ENCODE measurements around the gene CA9. TPM values are rescaled to one million over a fixed set of nuclear protein-coding genes. Genes with fewer than 3 reads are reported as not detected.

CA9 gene
- total RNA-seq, 1 experiment from 2014 or later, result 26.8 TPM

GRCh38 chr9:35675204-35675603 is 1.5 kb downstream of the CA9 start:
- Histone ChIP-seq H3K79me2 (ENCODE audit: low read length) (no peaks in the 10 kb centered on the region), H3K9me3 (ENCODE audit: low read length) (no peaks in the 10 kb centered on the region), H3K4me2 (ENCODE audit: low read depth, low read length, poor library complexity, severe bottlenecking) (no peak overlapping the region), H3K27me3 (ENCODE audit: low read length) (no peaks in the 10 kb centered on the region), H3K27ac (ENCODE audit: low read length) (no peak overlapping the region), H4K20me1 (ENCODE audit: insufficient read depth, low read depth, low read length) (no peaks in the 10 kb centered on the region), H2AFZ (ENCODE audit: low read length) (no peak overlapping the region), H3K4me1 (ENCODE audit: low read length) (peaks cover 16% of the 10 kb centered on the region), H3K9ac (ENCODE audit: low read length) (peak overlapping the region; percentile 37; the same call in 1 of the 2 replicates), H3K4me3 (ENCODE audit: low read length) (no peak overlapping the region; the same call in 1 of the 2 replicates), H3K9me2 (replicated peaks; ENCODE audit: insufficient read depth, low read length) (no peaks in the 10 kb centered on the region), H3K36me3 (ENCODE audit: insufficient read depth, low read length) (no peaks in the 10 kb centered on the region)
- no peak for DNase-seq

DNA sequence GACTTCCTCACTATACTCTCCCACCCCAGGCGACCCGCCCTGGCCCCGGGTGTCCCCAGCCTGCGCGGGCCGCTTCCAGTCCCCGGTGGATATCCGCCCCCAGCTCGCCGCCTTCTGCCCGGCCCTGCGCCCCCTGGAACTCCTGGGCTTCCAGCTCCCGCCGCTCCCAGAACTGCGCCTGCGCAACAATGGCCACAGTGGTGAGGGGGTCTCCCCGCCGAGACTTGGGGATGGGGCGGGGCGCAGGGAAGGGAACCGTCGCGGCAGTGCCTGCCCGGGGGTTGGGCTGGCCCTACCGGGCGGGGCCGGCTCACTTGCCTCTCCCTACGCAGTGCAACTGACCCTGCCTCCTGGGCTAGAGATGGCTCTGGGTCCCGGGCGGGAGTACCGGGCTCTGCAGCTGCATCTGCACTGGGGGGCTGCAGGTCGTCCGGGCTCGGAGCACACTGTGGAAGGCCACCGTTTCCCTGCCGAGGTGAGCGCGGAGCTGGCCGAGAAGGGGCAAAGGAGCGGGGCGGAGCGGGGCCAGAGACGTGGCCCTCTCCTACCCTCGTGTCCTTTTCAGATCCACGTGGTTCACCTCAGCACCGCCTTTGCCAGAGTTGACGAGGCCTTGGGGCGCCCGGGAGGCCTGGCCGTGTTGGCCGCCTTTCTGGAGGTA is 2.1 kb downstream of the CA9 start:
- Histone ChIP-seq H4K20me1 (ENCODE audit: insufficient read depth, low read depth, low read length) (no peaks in the 10 kb centered on the region), H3K9me2 (replicated peaks; ENCODE audit: insufficient read depth, low read length) (no peaks in the 10 kb centered on the region), H3K9ac (ENCODE audit: low read length) (no peak overlapping the region), H3K27ac (ENCODE audit: low read length) (no peak overlapping the region), H2AFZ (ENCODE audit: low read length) (no peak overlapping the region), H3K4me2 (ENCODE audit: low read depth, low read length, poor library complexity, severe bottlenecking) (no peak overlapping the region), H3K36me3 (ENCODE audit: insufficient read depth, low read length) (no peaks in the 10 kb centered on the region), H3K9me3 (ENCODE audit: low read length) (no peaks in the 10 kb centered on the region), H3K79me2 (ENCODE audit: low read length) (no peaks in the 10 kb centered on the region), H3K4me3 (ENCODE audit: low read length) (no peak overlapping the region), H3K4me1 (ENCODE audit: low read length) (peaks cover 22% of the 10 kb centered on the region), H3K27me3 (ENCODE audit: low read length) (no peaks in the 10 kb centered on the region)
- DNase-seq, result no peak

- DNase-seq, result no peak
- Histone ChIP-seq H3K4me3 (ENCODE audit: low read length) (no peak overlapping the region), H3K79me2 (ENCODE audit: low read length) (no peaks in the 10 kb centered on the region), H2AFZ (ENCODE audit: low read length) (no peak overlapping the region), H3K4me2 (ENCODE audit: low read depth, low read length, poor library complexity, severe bottlenecking) (no peak overlapping the region), H3K9ac (ENCODE audit: low read length) (no peak overlapping the region), H3K4me1 (ENCODE audit: low read length) (peaks cover 14% of the 10 kb centered on the region), H3K36me3 (ENCODE audit: insufficient read depth, low read length) (no peaks in the 10 kb centered on the region), H3K9me2 (replicated peaks; ENCODE audit: insufficient read depth, low read length) (no peaks in the 10 kb centered on the region), H3K9me3 (ENCODE audit: low read length) (no peaks in the 10 kb centered on the region), H3K27me3 (ENCODE audit: low read length) (no peaks in the 10 kb centered on the region), H4K20me1 (ENCODE audit: insufficient read depth, low read depth, low read length) (no peaks in the 10 kb centered on the region), H3K27ac (ENCODE audit: low read length) (no peak overlapping the region)
Observed at GRCh38 chr9:35679091-35679490, 5.4 kb downstream of the CA9 start.

DNA sequence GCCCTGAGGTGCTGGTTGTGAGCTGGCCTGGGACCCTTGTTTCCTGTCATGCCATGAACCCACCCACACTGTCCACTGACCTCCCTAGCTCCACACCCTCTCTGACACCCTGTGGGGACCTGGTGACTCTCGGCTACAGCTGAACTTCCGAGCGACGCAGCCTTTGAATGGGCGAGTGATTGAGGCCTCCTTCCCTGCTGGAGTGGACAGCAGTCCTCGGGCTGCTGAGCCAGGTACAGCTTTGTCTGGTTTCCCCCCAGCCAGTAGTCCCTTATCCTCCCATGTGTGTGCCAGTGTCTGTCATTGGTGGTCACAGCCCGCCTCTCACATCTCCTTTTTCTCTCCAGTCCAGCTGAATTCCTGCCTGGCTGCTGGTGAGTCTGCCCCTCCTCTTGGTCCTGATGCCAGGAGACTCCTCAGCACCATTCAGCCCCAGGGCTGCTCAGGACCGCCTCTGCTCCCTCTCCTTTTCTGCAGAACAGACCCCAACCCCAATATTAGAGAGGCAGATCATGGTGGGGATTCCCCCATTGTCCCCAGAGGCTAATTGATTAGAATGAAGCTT is 6.1 kb downstream of the CA9 start:
- Histone ChIP-seq H4K20me1 (ENCODE audit: insufficient read depth, low read depth, low read length) (no peaks in the 10 kb centered on the region), H3K9me2 (replicated peaks; ENCODE audit: insufficient read depth, low read length) (no peaks in the 10 kb centered on the region), H3K27me3 (ENCODE audit: low read length) (no peaks in the 10 kb centered on the region), H3K79me2 (ENCODE audit: low read length) (no peaks in the 10 kb centered on the region), H2AFZ (ENCODE audit: low read length) (no peak overlapping the region), H3K9ac (ENCODE audit: low read length) (no peak overlapping the region), H3K27ac (ENCODE audit: low read length) (no peak overlapping the region), H3K36me3 (ENCODE audit: insufficient read depth, low read length) (no peaks in the 10 kb centered on the region), H3K4me2 (ENCODE audit: low read depth, low read length, poor library complexity, severe bottlenecking) (no peak overlapping the region), H3K4me1 (ENCODE audit: low read length) (peaks cover 11% of the 10 kb centered on the region), H3K4me3 (ENCODE audit: low read length) (no peak overlapping the region), H3K9me3 (ENCODE audit: low read length) (no peaks in the 10 kb centered on the region)
- DNase-seq, result no peak

GRCh38 chr9:35680331-35681105 is 6.8 kb downstream of the CA9 start:
- Histone ChIP-seq H3K4me3 (ENCODE audit: low read length) (no peak overlapping the region), H3K9ac (ENCODE audit: low read length) (no peak overlapping the region), H3K9me2 (replicated peaks; ENCODE audit: insufficient read depth, low read length) (no peaks in the 10 kb centered on the region), H3K36me3 (ENCODE audit: insufficient read depth, low read length) (no peaks in the 10 kb centered on the region), H3K27me3 (ENCODE audit: low read length) (no peaks in the 10 kb centered on the region), H3K79me2 (ENCODE audit: low read length) (no peaks in the 10 kb centered on the region), H4K20me1 (ENCODE audit: insufficient read depth, low read depth, low read length) (no peaks in the 10 kb centered on the region), H2AFZ (ENCODE audit: low read length) (no peak overlapping the region), H3K4me2 (ENCODE audit: low read depth, low read length, poor library complexity, severe bottlenecking) (peak overlapping the region; percentile 22), H3K9me3 (ENCODE audit: low read length) (no peaks in the 10 kb centered on the region), H3K27ac (ENCODE audit: low read length) (no peak overlapping the region), H3K4me1 (ENCODE audit: low read length) (peaks cover 11% of the 10 kb centered on the region)
- DNase-seq, result peak; percentile 69

- Histone ChIP-seq H3K27ac (ENCODE audit: low read length) (no peak overlapping the region), H3K27me3 (ENCODE audit: low read length) (no peaks in the 10 kb centered on the region), H3K4me2 (ENCODE audit: low read depth, low read length, poor library complexity, severe bottlenecking) (no peak overlapping the region), H3K4me1 (ENCODE audit: low read length) (peaks cover 11% of the 10 kb centered on the region), H3K9me2 (replicated peaks; ENCODE audit: insufficient read depth, low read length) (no peaks in the 10 kb centered on the region), H4K20me1 (ENCODE audit: insufficient read depth, low read depth, low read length) (no peaks in the 10 kb centered on the region), H3K9ac (ENCODE audit: low read length) (no peak overlapping the region), H3K9me3 (ENCODE audit: low read length) (no peaks in the 10 kb centered on the region), H3K4me3 (ENCODE audit: low read length) (no peak overlapping the region), H3K36me3 (ENCODE audit: insufficient read depth, low read length) (no peaks in the 10 kb centered on the region), H3K79me2 (ENCODE audit: low read length) (no peaks in the 10 kb centered on the region), H2AFZ (ENCODE audit: low read length) (no peak overlapping the region)
- DNase-seq, result no peak
Observed at GRCh38 chr9:35681341-35682002, 7.7 kb downstream of the CA9 start.

GRCh38 chr9:35682051-35682450 is 8.3 kb downstream of the CA9 start:
- no peak overlapping the region for H3K9ac ChIP-seq (ENCODE audit: low read length)
- peaks cover 15% of the 10 kb centered on the region for H3K4me1 ChIP-seq (ENCODE audit: low read length)
- no peak for DNase-seq
- H2AFZ ChIP-seq (ENCODE audit: low read length), result no peak overlapping the region
- H4K20me1 ChIP-seq (ENCODE audit: insufficient read depth, low read depth, low read length), result no peaks in the 10 kb centered on the region
- no peak overlapping the region for H3K4me3 ChIP-seq (ENCODE audit: low read length)
- no peaks in the 10 kb centered on the region for H3K9me3 ChIP-seq (ENCODE audit: low read length)
- H3K4me2 ChIP-seq (ENCODE audit: low read depth, low read length, poor library complexity, severe bottlenecking), result no peak overlapping the region
- H3K27me3 ChIP-seq (ENCODE audit: low read length), result no peaks in the 10 kb centered on the region
- H3K27ac ChIP-seq (ENCODE audit: low read length), result no peak overlapping the region
- H3K79me2 ChIP-seq (ENCODE audit: low read length), result no peaks in the 10 kb centered on the region
- no peaks in the 10 kb centered on the region for H3K36me3 ChIP-seq (ENCODE audit: insufficient read depth, low read length)
- H3K9me2 ChIP-seq (replicated peaks; ENCODE audit: insufficient read depth, low read length), result no peaks in the 10 kb centered on the region

All from Karpas-422 (cell line).